Measurements from ENCODE around the gene CPSF4.

CPSF4 gene

GRCh38 chr7:99451936-99452335, 13.2 kb downstream of the CPSF4 start:
- CTCF ChIA-PET: no interaction called here
- POLR2A ChIA-PET (ENCODE audit: low non-redundant PET): interaction anchor here (0.6 kb wide), 1 partner anchor 42 kb away, joined by 3 read pairs; no protein-coding TSS in a partner anchor

GRCh38 chr7:99452541-99452940, 13.8 kb downstream of the CPSF4 start:
- peak overlapping the region; percentile 46 for H3K27ac ChIP-seq
- no peak for DNase-seq (ENCODE audit: low spot score)
- CTCF ChIA-PET: no interaction called here
- POLR2A ChIA-PET (ENCODE audit: low non-redundant PET): no interaction called here
- TF ChIP-seq CTCF (conservative IDR thresholded peaks at IDR 0.05; ENCODE audit: low read depth): no peak

More at GRCh38 chr7:99451936-99452335, 13.2 kb downstream of the CPSF4 start:
- TF ChIP-seq CTCF (conservative IDR thresholded peaks at IDR 0.05; ENCODE audit: low read depth): no peak
- H3K27ac ChIP-seq: peak overlapping the region; percentile 46
- no peak for DNase-seq (ENCODE audit: low spot score)

- no peak for DNase-seq (ENCODE audit: low spot score)
- ChIA-PET CTCF (no interaction called here), POLR2A (ENCODE audit: low non-redundant PET) (no interaction called here)
- no peak for TF ChIP-seq CTCF (conservative IDR thresholded peaks at IDR 0.05; ENCODE audit: low read depth)
- peak overlapping the region; percentile 46 for H3K27ac ChIP-seq
Observed at GRCh38 chr7:99453105-99453504, 14.4 kb downstream of the CPSF4 start.

GRCh38 chr7:99455874-99456273, 17.1 kb downstream of the CPSF4 start:
- no peak for TF ChIP-seq CTCF (conservative IDR thresholded peaks at IDR 0.05; ENCODE audit: low read depth)
- DNase-seq (ENCODE audit: low spot score): no peak
- POLR2A ChIA-PET (ENCODE audit: low non-redundant PET): no interaction called here
- peak overlapping the region; percentile 46 for H3K27ac ChIP-seq
- CTCF ChIA-PET: interaction anchor here (0.6 kb wide), 1 partner anchor 160 kb away, joined by 3 read pairs; no protein-coding TSS in a partner anchor

- POLR2A ChIA-PET (ENCODE audit: low non-redundant PET): no interaction called here
- peak overlapping the region; percentile 46 for H3K27ac ChIP-seq
- TF ChIP-seq CTCF (conservative IDR thresholded peaks at IDR 0.05; ENCODE audit: low read depth): no peak
- DNase-seq (ENCODE audit: low spot score): no peak
- CTCF ChIA-PET: no interaction called here
Observed at GRCh38 chr7:99456288-99456687, 17.5 kb downstream of the CPSF4 start.

- POLR2A ChIA-PET (ENCODE audit: low non-redundant PET): no interaction called here
- H3K27ac ChIP-seq: peak overlapping the region; percentile 46
- no peak for DNase-seq (ENCODE audit: low spot score)
- TF ChIP-seq CTCF (conservative IDR thresholded peaks at IDR 0.05; ENCODE audit: low read depth): no peak
- CTCF ChIA-PET: interaction anchor here (0.7 kb wide), 1 partner anchor 9 kb away, joined by 4 read pairs; no protein-coding TSS in a partner anchor
Observed at GRCh38 chr7:99457050-99457649, 18.4 kb downstream of the CPSF4 start.

Data from RWPE1 (cell line).